ENCODE measurements around the gene TLCD3A.

Gene TLCD3A

DNA sequence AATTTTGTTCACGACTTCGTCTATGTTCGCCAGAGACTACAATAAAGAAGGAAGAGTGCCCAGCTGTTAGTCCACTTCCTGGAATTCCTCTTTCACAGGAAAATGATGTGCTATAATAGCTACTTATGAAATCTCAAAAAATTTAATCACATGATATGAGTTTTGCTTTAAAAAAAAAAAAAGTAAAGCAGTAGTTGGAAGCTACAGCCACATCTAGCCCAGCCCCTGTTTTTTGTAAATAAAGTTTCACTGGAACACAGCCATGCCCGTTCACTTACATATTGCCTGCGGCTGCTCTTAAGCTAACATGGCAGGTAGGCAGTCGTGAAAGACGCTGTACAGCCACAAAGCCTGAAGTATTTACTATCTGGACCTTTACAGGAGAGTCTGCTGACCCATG, 33.1 kb upstream of the TLCD3A start:
- TF ChIP-seq GATA3 (IDR thresholded peaks at IDR 0.05; ENCODE audit: low read depth, low read length) (no peak), GATA2 (IDR thresholded peaks at IDR 0.05; ENCODE audit: low read depth, low read length) (no peak)

DNA sequence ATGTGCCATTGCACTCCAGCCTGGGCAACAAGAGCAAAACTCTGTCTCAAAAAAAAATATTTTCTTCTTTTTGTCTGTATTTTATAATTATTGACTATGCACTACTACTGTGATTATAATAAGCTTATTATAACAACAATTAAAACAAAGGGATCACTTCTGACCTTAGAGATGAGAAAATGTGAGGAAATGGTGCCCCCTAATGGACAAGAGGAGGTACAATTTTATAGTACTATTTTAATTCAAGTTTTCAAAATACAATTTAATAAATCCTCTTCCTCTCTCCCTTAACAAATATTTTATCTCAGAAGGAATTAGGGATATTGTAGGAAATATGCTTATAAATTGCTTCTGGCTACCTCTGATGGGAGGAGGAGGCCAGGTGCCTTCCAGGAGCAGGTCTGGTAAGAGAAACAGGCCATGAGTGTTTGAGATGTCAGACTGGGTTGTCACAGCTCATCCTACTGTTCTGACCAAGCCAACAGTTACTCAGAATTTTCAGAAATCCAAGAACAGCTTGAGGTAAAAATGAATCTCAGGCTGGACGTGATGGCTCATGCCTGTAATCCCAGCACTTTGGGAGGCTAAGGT, 31.8 kb upstream of the TLCD3A start:
- TF ChIP-seq GATA2 (IDR thresholded peaks at IDR 0.05; ENCODE audit: low read depth, low read length) (no peak), GATA3 (IDR thresholded peaks at IDR 0.05; ENCODE audit: low read depth, low read length) (no peak)

DNA sequence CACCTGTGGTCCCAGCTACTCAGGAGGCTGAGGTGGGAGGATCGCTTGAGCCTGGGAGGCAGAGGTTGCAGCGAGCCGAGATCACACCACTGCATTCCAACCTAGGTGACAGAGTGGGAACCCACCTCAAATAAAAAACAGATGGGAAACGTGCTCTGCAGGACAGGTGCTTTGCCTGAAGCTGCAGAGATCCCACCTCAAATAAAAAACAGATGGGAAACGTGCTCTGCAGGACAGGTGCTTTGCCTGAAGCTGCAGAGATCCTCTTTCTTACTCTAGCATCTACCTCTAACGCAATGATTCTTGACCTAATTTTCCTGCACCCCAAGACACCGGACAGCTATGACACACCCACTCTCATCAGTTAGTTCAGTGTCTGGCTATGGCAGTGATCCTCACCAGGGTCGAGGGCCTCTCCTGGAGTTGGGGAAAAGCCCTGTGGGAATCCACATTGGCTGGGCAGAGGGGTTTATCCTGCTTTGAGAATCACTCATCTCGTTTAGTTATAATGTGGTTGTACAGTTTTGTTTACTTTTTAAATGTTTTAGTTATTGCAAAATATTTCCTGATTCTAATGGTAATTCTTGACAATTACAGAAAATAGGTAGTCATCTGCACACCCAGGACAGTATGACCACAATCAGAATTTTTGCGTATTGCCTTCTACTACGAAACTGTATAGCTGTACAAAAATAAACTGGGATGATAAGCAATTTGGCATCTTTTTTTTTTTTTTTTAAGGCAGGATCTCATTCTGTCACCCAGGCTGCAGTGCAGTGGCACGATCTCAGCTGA, 29.1 kb upstream of the TLCD3A start:
- no peak for TF ChIP-seq GATA2 (IDR thresholded peaks at IDR 0.05; ENCODE audit: low read depth, low read length)
- no peak for TF ChIP-seq GATA3 (IDR thresholded peaks at IDR 0.05; ENCODE audit: low read depth, low read length)

DNA sequence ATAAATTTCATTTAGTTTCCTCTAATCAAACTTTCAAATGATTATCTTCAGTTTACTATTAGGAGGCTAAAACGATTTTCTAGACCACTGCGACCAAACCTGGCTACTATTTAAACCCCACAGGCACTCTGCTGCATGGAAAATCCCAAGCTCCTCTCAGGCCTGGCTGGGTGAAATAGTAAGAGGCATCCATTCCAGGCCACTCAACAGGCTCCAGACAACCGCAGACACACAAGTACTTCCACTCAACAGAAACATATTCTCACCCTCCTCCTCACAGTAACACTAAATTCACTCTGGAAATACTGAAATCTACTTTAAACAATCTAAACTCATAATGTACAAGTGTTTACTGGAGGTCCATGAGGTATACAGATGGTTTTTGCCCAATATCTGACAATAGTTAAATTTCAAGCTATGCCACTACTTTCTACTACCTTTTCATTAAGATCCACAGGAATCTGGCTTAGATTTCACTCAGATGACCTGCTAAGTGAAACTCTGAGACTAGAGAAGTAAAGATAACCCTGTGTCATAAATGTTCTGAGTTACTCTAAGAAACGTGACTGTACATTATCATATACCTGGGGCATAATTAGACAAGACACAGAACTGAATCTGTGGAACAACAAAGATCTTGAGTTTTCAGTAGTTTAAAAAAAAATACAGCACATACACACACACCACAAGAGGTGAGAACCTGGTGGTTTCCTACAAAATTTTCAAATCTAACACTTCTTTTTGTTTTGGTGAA, 28.1 kb upstream of the TLCD3A start:
- TF ChIP-seq GATA2 (IDR thresholded peaks at IDR 0.05; ENCODE audit: low read depth, low read length) (no peak), GATA3 (IDR thresholded peaks at IDR 0.05; ENCODE audit: low read depth, low read length) (no peak)

DNA sequence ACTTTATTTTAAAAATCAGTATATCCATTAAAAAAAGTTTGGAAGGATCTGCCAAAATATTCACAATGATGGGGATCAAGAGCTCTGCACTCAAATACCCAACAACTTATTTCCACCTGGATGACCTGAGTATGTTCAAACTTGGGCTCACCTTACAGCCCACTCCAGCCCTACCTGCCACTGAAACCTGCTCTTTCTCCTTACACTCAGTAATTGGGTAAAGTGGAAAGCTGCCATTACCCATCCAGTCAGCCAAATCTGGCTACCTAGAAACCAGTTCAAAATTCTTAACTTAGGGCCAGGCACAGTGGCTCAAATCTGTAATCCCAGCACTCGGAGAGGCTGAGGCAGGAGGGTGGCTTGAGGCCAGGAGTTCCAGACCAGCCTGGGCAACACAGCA, 27.4 kb upstream of the TLCD3A start:
- no peak for TF ChIP-seq GATA3 (IDR thresholded peaks at IDR 0.05; ENCODE audit: low read depth, low read length)
- no peak for TF ChIP-seq GATA2 (IDR thresholded peaks at IDR 0.05; ENCODE audit: low read depth, low read length)

DNA sequence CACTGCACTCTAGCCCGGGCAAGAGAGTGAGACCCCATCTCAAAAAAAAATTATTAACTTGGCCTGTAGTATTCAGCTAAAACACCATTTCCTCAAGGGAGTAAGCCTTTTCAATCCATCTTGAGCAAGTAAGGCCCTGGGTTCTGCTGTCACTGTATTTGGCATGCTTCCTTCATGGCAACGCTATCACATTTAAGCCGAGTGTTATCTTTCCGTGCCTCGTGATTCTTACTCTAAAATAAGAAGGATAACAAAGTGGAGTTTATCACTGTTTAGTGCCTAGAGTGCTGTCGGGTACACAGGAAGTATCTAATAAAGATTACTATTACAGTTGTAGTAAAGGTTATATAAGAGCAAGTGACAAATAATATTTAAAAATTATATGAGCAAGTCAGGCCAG, 26.5 kb upstream of the TLCD3A start:
- TF ChIP-seq GATA3 (IDR thresholded peaks at IDR 0.05; ENCODE audit: low read depth, low read length) (no peak), GATA2 (IDR thresholded peaks at IDR 0.05; ENCODE audit: low read depth, low read length) (no peak)

DNA sequence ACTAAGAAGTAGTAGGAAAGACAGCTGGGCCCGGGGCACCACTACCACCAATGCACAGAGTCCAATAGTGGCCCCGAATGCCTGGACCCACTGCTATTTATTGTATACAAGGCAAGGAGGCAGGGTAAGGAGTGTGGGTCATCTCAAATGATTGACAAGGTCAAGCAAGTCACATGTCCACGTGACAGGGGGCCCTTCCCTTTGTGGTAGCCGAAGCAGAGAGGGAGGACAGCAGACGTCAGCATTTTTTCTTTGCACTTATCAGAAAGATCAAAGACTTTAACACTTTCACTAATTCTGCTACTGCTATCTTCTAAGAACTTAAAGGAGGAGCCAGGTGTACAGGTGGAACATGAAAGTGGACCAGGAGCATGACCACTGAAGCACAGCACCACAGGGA, 24.3 kb upstream of the TLCD3A start:
- no peak for TF ChIP-seq GATA2 (IDR thresholded peaks at IDR 0.05; ENCODE audit: low read depth, low read length)
- TF ChIP-seq GATA3 (IDR thresholded peaks at IDR 0.05; ENCODE audit: low read depth, low read length): no peak

DNA sequence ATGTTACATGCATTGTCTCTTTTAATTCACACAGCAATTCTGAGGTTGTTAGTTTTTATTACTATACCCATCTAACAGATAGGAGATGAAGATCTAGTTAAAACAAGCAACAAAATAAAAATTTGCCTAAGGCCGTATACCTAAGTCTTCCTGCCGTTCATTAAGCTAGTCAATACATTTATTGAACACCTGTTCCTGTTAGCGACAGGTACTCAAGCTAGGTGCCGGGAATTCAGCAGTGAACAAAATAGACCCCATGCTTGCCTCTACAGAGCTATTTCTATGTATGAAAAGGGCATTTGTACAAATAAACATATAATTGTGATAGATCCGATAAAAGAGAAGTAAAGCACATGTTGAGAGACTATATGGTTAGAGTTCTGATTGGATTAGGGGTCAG, 14.3 kb upstream of the TLCD3A start:
- TF ChIP-seq GATA2 (IDR thresholded peaks at IDR 0.05; ENCODE audit: low read depth, low read length): no peak
- TF ChIP-seq GATA3 (IDR thresholded peaks at IDR 0.05; ENCODE audit: low read depth, low read length): no peak

DNA sequence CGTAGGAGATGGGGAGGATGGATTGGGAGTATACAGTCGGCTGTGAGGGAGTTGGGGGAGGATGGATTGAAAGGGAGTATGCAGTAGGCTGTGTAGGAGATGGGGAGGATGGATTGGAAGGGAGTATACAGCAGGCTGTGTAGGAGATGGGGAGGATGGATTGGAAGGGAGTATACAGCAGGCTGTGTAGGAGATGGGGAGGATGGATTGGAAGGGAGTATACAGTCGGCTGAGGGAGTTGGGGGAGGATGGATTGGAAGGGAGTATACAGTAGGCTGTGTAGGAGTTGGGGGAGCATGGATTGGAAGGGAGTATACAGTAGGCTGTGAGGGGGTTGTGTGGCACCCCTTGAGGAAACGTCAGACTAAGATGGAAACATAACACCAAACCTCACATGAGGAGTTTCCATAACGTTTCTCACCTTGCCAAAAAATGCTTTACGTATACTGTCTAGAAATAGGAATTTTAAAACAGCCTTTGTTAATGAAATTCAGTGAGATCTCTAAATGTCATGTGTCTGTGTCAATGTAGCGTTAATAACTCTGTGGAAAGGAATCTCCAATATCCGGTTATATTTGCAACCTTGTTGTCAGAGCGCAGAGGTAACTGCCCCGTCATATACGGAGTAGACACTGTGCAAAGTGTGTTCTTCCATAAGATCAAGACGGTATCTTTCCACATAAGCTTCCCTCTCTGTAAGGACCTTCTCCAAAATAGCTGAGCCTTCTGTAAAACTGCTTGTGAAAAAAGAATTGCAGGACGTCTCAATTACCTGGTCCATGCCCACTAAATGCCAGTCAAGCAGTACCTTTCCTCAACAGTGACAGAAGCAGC, 11.5 kb upstream of the TLCD3A start:
- no peak for TF ChIP-seq GATA2 (IDR thresholded peaks at IDR 0.05; ENCODE audit: low read depth, low read length)
- TF ChIP-seq GATA3 (IDR thresholded peaks at IDR 0.05; ENCODE audit: low read depth, low read length): no peak

DNA sequence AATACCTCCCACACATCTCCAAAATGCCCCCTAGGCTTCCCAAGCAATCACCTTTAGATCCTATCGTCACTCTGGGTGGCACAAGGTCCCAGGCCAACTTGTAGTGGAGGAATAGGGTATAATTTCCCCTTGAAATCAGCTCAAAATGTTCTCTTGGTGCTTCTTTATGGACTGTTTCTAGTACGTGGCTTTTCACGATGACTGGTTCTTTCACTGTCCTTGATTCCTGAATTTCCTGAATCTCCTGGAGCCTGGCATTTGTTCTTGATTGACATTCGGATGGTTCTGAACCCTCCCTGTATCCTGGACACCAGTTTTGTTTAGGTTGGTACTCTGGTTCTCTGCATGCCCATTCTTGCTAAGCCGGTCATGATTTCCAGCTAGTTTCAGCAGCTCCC, 10.9 kb upstream of the TLCD3A start:
- no peak for TF ChIP-seq GATA2 (IDR thresholded peaks at IDR 0.05; ENCODE audit: low read depth, low read length)
- no peak for TF ChIP-seq GATA3 (IDR thresholded peaks at IDR 0.05; ENCODE audit: low read depth, low read length)

DNA sequence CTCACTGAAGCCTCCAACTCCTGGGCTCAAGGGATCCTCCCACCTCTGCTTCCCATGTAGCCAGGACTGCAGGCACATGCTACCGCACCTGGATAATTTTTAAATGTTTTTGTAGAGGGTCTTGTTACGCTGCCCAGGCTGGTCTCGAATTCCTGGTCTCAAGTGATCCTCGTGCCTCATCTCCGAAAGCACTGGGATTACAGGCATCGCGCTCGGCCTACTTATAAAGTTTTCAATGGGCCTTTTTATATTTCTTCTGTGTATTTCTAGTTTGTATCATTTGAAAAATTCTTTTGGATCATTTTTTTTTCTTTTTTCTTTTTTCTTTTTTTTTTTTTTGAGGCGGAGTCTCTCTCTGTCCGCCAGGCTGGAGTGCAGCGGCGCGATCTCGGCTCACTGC, 7.3 kb upstream of the TLCD3A start:
- TF ChIP-seq GATA3 (IDR thresholded peaks at IDR 0.05; ENCODE audit: low read depth, low read length) (no peak), GATA2 (IDR thresholded peaks at IDR 0.05; ENCODE audit: low read depth, low read length) (no peak)

DNA sequence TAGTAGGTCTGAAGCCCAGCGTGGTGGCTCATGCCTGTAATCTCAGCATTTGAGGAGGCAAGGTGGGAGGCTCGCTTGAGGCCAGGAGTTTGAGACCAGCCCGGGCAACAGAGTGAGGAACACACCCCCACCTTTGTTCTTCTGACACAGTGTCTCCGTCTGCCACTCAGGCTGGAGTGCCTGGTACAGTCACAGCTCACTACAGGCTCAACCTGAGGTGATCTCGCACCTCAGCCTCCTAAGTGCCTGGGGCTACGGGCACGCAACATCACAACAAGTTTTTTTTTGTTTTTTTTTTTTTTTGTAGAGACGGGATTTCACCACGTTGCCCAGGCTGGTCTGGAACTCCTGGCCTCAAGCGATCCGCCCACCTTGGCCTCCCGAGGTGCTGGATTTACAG, 6.7 kb upstream of the TLCD3A start:
- TF ChIP-seq GATA3 (IDR thresholded peaks at IDR 0.05; ENCODE audit: low read depth, low read length) (no peak), GATA2 (IDR thresholded peaks at IDR 0.05; ENCODE audit: low read depth, low read length) (no peak)

DNA sequence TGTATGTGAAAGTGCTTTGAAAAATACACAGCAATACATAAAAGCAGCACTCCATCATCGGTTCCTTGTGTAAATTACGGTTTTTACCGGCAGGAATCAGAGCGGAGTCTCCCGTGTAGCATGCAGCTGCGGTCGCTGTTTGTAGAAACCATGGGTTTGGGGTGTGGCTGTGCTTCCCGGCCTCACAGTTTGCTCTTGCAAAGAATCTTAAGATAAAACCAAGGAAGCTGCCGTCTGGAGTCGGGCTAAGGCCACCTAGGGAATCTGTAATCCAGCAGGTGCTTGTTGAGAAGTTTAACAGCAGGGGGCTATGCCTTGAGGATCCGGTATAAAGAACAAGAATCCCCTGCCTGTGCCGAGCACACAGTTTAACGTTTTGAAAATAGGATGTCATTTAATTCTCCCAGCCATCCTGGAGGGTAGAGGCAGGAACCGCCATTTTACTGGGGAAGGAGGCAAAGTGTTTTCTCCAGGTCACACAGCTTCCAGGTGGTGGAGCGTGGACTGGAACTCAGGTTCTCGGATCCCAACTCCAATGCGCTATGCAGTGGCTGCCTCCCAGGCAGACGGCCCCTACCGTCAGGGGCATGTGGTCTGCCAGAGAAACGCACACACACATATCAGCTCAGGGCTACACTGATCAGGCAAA, 6.0 kb upstream of the TLCD3A start:
- TF ChIP-seq GATA3 (IDR thresholded peaks at IDR 0.05; ENCODE audit: low read depth, low read length) (no peak), GATA2 (IDR thresholded peaks at IDR 0.05; ENCODE audit: low read depth, low read length) (no peak)

All from SH-SY5Y (cell line).